SW480 (cell line): ENCODE measurements around the gene ANTXR1.

ENCODE experiments used
- DNase-seq: peaks from one replicate; pipeline ENCODE4 v3.0.0-alpha.2; 2016; ENCODE audit warnings: low spot score

ANTXR1 gene

GRCh38 chr2:69097891-69098655 is 85.1 kb downstream of the ANTXR1 start:
- DNase-seq: no peak

GRCh38 chr2:69099541-69099940 is 86.6 kb downstream of the ANTXR1 start:
- DNase-seq: no peak

GRCh38 chr2:69100220-69100723 is 87.3 kb downstream of the ANTXR1 start:
- no peak for DNase-seq

- DNase-seq: no peak
These were observed 89.1 kb downstream of the ANTXR1 start for GRCh38 chr2:69102041-69102593.

- no peak for DNase-seq
These were observed 90.4 kb downstream of the ANTXR1 start for GRCh38 chr2:69103419-69103818.

GRCh38 chr2:69104261-69104660 is 91.3 kb downstream of the ANTXR1 start:
- DNase-seq: no peak

GRCh38 chr2:69109255-69109654 is 96.3 kb downstream of the ANTXR1 start:
- DNase-seq: no peak

- DNase-seq: no peak
These were observed 98.1 kb downstream of the ANTXR1 start for GRCh38 chr2:69111076-69111475.

- DNase-seq: no peak
These were observed 100.6 kb downstream of the ANTXR1 start for GRCh38 chr2:69113627-69114026.

- no peak for DNase-seq
These were observed 101.6 kb downstream of the ANTXR1 start for GRCh38 chr2:69114534-69114933.

GRCh38 chr2:69116438-69116837 is 103.5 kb downstream of the ANTXR1 start:
- DNase-seq: no peak

GRCh38 chr2:69118609-69119008 is 105.6 kb downstream of the ANTXR1 start:
- DNase-seq: no peak

- no peak for DNase-seq
These were observed 106.3 kb downstream of the ANTXR1 start for GRCh38 chr2:69119104-69119894.

- DNase-seq: no peak
These were observed 109.3 kb downstream of the ANTXR1 start for GRCh38 chr2:69122271-69122670.

- DNase-seq: no peak
These were observed 110.2 kb downstream of the ANTXR1 start for GRCh38 chr2:69123182-69123581.

GRCh38 chr2:69124343-69124742 is 111.4 kb downstream of the ANTXR1 start:
- DNase-seq: no peak

- no peak for DNase-seq
These were observed 112.8 kb downstream of the ANTXR1 start for GRCh38 chr2:69125816-69126215.

GRCh38 chr2:69126341-69126740 is 113.4 kb downstream of the ANTXR1 start:
- no peak for DNase-seq

GRCh38 chr2:69131452-69131851 is 118.5 kb downstream of the ANTXR1 start:
- no peak for DNase-seq

GRCh38 chr2:69131983-69132675 is 119.2 kb downstream of the ANTXR1 start:
- no peak for DNase-seq

- no peak for DNase-seq
These were observed 120.1 kb downstream of the ANTXR1 start for GRCh38 chr2:69132960-69133590.

GRCh38 chr2:69133898-69134297 is 120.9 kb downstream of the ANTXR1 start:
- DNase-seq: no peak
